Spleen (tissue), 11 donors: ENCODE measurements around the gene MREG. TPM values are rescaled to one million over a fixed set of nuclear protein-coding genes. Genes with fewer than 3 reads are reported as not detected.
"Not testable (repeated sequence)": the region's sequence is repeated elsewhere in the genome, so short reads cannot be mapped to it uniquely, and the experiment has no call there.

Experiments used
- DNase-seq: peaks from one replicate; pipeline ENCODE4 v3.0.0-alpha.2; 2020
- H3K27ac ChIP-seq, 8 donors: fragments of 200-600 bp; sonication (generic) in 7 of 8; 1 replicate in 4 of 8; 2 replicates in 4 of 8; pipeline versions ENCODE4 v1.5.0 to v1.8.0; 2016 to 2021; ENCODE audit warnings: inconsistent platforms in 4 of 8, mild to moderate bottlenecking in 4 of 8, moderate library complexity in 1 of 8
- H3K27me3 ChIP-seq, 7 donors: fragments of 200-600 bp; sonication (generic) in 6 of 7; replicated peaks in 1 of 7; 1 replicate in 4 of 7; 2 replicates in 3 of 7; pipeline versions ENCODE4 v1.5.0 to v1.8.0; 2016 to 2021; ENCODE audit warnings: inconsistent platforms in 3 of 7, mild to moderate bottlenecking in 1 of 7
- H3K36me3 ChIP-seq, 6 donors: fragments of 200-600 bp; sonication (generic) in 5 of 6; 1 replicate in 4 of 6; 2 replicates in 2 of 6; pipeline versions ENCODE4 v1.5.0 to v1.8.0; 2016 to 2021; ENCODE audit warnings: inconsistent platforms in 2 of 6
- H3K4me1 ChIP-seq, 6 donors: fragments of 200-600 bp; sonication (generic) in 5 of 6; 1 replicate in 3 of 6; 2 replicates in 3 of 6; pipeline versions ENCODE4 v1.5.0 to v1.8.0; 2016 to 2021; ENCODE audit warnings: inconsistent platforms in 3 of 6
- H3K4me3 ChIP-seq, 8 donors: fragments of 200-600 bp; sonication (generic) in 7 of 8; 1 replicate in 4 of 8; 2 replicates in 4 of 8; pipeline versions ENCODE4 v1.5.0 to v1.8.0; 2016 to 2021; ENCODE audit warnings: inconsistent platforms in 4 of 8, mild to moderate bottlenecking in 4 of 8, moderate library complexity in 2 of 8
- H3K9me3 ChIP-seq, 8 donors: fragments of 200-600 bp; sonication (generic) in 7 of 8; 1 replicate in 4 of 8; 2 replicates in 4 of 8; pipeline versions ENCODE4 v1.5.0 to v1.8.0; 2016 to 2021; ENCODE audit warnings: inconsistent platforms in 4 of 8
- POLR2A ChIP-seq, 3 donors: fragments of 450-650 bp; IDR thresholded peaks; one replicate each; pipeline ENCODE4 v1.5.1; 2017; ENCODE audit warnings: antibody characterized with exemption in 3 of 3, mild to moderate bottlenecking in 1 of 3
- POLR2AphosphoS5 ChIP-seq, 3 donors: sonication (generic); formaldehyde crosslinking; IDR thresholded peaks; one replicate each; pipeline ENCODE4 v1.5.1; 2017; ENCODE audit warnings: antibody characterized with exemption in 3 of 3
- WGBS, 5 donors: extraction: QIAGEN DNeasy Blood & Tissue Kit in 3 of 5; methylation state at CpG; one replicate each; pipeline versions ENCODE4 v1.1.5 to v1.1.7; 2013 to 2018; 5-methylcytosine and 5-hydroxymethylcytosine counted together
- intact Hi-C: fragments of 100-400 bp; cut with DNase I; formaldehyde crosslinking; loops from one replicate; pipeline ENCODE4 v1.15.0; 2023; ENCODE audit warnings: low total_unique reads
- polyA plus RNA-seq, 3 donors: library from polyadenylated mRNA; stranded (reverse); fragments of 200-250 nt; gene quantifications; one replicate each; pipeline ENCODE4 v1.2.1, GENCODE V29; 2013
- total RNA-seq, 7 donors: library from RNA; depleted of rRNA in 3 of 7; stranded (reverse); fragments of >200 nt in 3 of 7; fragmentation: NEBNext Ultra II Directional in 4 of 7; extraction: Animal tissue kit (Norgen Biotek cat#: 25700) in 4 of 7; gene quantifications; one replicate each; pipeline versions ENCODE4 v1.1.0 to v1.2.1, GENCODE V29; 2016 to 2021
- TF ChIP-seq, protein P1 (sequence below), 11 experiments: fragments of 200-600 bp in 7 of 11; fragments of 450-650 bp in 4 of 11; sonication (generic) in 4 of 11; IDR thresholded peaks in 8 of 11; conservative IDR thresholded peaks in 3 of 11; 1 replicate in 7 of 11; 2 replicates in 4 of 11; pipeline versions ENCODE4 v1.4.0 to v1.8.0; 2016 to 2021; ENCODE audit warnings: antibody characterized with exemption in 11 of 11, inconsistent platforms in 4 of 11, mild to moderate bottlenecking in 1 of 11
- donor health status: healthy with polysubstance abuse.
- donor health status: DM: no; HTN: no; CAD: no; lungs with moderate emphysema.
- donor health status: DM: no; HTN: no; CAD: no.
- donor health status: Bipolar disorder and iron deficiency.
- donor health status: healthy.
- donor health status: DM: no; HTN: no; CAD: no.
- donor health status: DM: yes; HTN: yes; CAD: no.

Gene MREG
- total and polyA plus RNA-seq, 10 donors, result 4.5 to 8.3 (median 6.6) TPM

DNA sequence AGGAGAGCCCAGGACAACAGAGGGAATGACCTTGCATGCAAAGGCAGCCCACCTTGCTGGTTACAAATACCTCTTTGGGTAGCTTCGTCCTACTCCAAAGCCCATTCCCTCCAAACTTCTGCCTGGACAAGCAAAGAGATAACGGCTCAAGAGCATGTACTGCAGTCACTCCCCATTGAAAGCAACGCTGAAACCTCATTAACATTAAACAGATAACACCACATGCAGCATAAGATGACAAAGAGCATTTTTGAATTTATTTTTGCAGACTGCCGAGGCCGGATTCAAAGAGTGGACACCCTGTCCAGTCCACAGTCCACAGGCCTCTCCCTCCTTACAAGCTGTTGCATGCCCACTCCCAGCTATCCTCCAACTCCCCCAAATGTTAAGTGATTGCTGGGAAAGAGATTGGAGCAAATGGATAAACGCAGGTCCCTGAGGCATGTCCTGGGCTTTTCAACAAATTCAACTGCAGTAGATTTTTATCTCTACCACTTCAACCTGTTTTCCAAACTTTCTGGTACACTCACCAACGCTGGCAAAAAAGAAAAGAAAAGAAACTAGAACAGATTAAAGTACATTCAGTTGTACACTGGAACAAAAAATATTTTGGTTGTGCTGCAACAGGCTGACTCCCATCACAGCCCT is 40.1 kb downstream of the MREG start:
- intact Hi-C loops, result no loop called here
- Histone ChIP-seq H3K9me3 (no peaks in the 10 kb centered on the region), H3K4me3 (no peak overlapping the region), H3K4me1 (no peaks in the 10 kb centered on the region), H3K27ac (no peak overlapping the region), H3K27me3 (no peaks in the 10 kb centered on the region), H3K36me3 (peaks cover 0 to 23% (median 0%) of the 10 kb centered on the region in 6 donors)
- 76 to 81% (median 79%) methylated on average over 7 of the region's 7 CpGs for WGBS, 5 donors
- no peak for DNase-seq
- TF ChIP-seq, protein P1, sequence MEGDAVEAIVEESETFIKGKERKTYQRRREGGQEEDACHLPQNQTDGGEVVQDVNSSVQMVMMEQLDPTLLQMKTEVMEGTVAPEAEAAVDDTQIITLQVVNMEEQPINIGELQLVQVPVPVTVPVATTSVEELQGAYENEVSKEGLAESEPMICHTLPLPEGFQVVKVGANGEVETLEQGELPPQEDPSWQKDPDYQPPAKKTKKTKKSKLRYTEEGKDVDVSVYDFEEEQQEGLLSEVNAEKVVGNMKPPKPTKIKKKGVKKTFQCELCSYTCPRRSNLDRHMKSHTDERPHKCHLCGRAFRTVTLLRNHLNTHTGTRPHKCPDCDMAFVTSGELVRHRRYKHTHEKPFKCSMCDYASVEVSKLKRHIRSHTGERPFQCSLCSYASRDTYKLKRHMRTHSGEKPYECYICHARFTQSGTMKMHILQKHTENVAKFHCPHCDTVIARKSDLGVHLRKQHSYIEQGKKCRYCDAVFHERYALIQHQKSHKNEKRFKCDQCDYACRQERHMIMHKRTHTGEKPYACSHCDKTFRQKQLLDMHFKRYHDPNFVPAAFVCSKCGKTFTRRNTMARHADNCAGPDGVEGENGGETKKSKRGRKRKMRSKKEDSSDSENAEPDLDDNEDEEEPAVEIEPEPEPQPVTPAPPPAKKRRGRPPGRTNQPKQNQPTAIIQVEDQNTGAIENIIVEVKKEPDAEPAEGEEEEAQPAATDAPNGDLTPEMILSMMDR (IDR thresholded peaks at IDR 0.05 in 8 of 11, conservative IDR thresholded peaks at IDR 0.05 in 3 of 11), result no peak
- no peak for TF ChIP-seq POLR2A (IDR thresholded peaks at IDR 0.05)
- TF ChIP-seq POLR2AphosphoS5 (IDR thresholded peaks at IDR 0.05), result no peak

DNA sequence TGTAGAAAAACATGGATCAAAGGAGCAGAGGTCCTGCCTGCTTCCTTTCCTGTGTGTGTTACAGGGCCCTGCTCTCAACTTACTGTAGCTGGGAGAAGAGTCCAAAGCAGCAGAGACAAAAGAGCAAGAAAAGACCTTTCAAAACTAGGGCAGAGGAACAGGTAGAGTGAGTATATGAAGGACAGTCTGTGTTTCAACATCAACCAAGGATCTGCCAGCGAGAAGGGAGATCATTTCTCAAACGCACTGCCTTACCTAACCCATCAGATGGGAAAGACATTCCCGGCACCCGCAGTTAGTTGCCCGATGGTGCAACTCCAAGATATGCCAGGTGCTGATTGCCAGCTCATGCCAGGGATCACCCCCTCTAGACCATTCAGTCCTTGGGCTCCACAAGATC is 41.7 kb downstream of the MREG start:
- Histone ChIP-seq H3K9me3 (no peaks in the 10 kb centered on the region), H3K27me3 (no peaks in the 10 kb centered on the region)

DNA sequence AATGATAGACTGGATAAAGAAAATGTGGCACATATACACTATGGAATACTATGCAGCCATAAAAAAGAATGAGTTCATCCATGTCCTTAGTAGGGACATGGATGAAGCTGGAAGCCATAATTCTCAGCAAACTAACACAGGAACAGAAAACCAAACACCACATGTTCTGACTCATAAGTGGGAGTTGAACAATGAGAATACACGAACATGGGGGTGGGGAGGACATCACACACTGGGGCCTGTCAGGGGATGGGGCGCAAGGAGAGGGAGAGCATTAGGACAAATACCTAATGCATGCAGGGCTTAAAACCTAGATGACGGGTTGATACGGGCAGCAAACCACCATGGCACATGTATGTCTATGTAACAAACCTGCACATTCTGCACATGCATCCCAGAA is 42.5 kb downstream of the MREG start:
- H3K27ac ChIP-seq, H3K4me1 ChIP-seq, H3K27me3 ChIP-seq, H3K4me3 ChIP-seq, H3K9me3 ChIP-seq, DNase-seq, intact Hi-C loops: not testable (repeated sequence)
- H3K36me3 ChIP-seq, result peaks cover 0 to 23% (median 0%) of the 10 kb centered on the region in 6 donors
- WGBS, 5 donors, result 93 to 95% (median 94%) methylated on average over 4 of the region's 4 CpGs

More for the DNA sequence above, 41.7 kb downstream of the MREG start:
- intact Hi-C loops, result no loop called here
- DNase-seq, result no peak
- 86 to 95% (median 90%) methylated on average over 5 of the region's 5 CpGs for WGBS, 5 donors
- TF ChIP-seq, protein P1 (IDR thresholded peaks at IDR 0.05 in 8 of 11, conservative IDR thresholded peaks at IDR 0.05 in 3 of 11), result no peak
- TF ChIP-seq POLR2A (IDR thresholded peaks at IDR 0.05) (no peak), POLR2AphosphoS5 (IDR thresholded peaks at IDR 0.05) (no peak)
- no peak overlapping the region for H3K4me3 ChIP-seq
- H3K4me1 ChIP-seq, result no peaks in the 10 kb centered on the region
- no peak overlapping the region for H3K27ac ChIP-seq
- H3K36me3 ChIP-seq, result peaks cover 0 to 23% (median 0%) of the 10 kb centered on the region in 6 donors

DNA sequence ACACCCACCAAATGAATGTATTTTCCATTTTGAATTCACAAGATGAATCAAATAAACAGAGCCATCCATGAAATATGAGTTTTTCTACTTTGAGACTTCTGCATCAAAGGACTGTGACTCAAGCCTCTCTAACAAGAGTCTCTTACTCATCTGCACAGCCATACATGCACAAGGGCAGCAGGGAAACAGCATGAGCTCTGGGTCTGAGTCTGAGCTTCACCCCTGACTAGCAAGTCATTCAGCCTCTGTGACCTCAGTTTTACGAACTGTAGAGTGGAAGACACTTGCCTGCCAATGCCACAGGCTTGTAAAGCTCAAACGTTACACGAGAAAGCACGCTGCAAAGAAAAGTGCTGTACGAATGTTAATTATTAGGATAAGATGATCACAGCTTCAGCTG is 42.9 kb downstream of the MREG start:
- intact Hi-C loops, result no loop called here

More for the DNA sequence above, 42.9 kb downstream of the MREG start:
- peaks cover 0 to 23% (median 0%) of the 10 kb centered on the region in 6 donors for H3K36me3 ChIP-seq
- H3K9me3 ChIP-seq, result no peaks in the 10 kb centered on the region
- no peak overlapping the region for H3K4me3 ChIP-seq
- DNase-seq, result no peak
- TF ChIP-seq, protein P1 (IDR thresholded peaks at IDR 0.05 in 8 of 11, conservative IDR thresholded peaks at IDR 0.05 in 3 of 11), result no peak
- TF ChIP-seq POLR2A (IDR thresholded peaks at IDR 0.05) (no peak), POLR2AphosphoS5 (IDR thresholded peaks at IDR 0.05) (no peak)
- no peaks in the 10 kb centered on the region for H3K4me1 ChIP-seq
- H3K27ac ChIP-seq, result no peak overlapping the region
- H3K27me3 ChIP-seq, result no peaks in the 10 kb centered on the region
- WGBS, 5 donors, result 84 to 98% (median 97%) methylated on average over 5 of the region's 5 CpGs
